ENCODE measurements around the gene CDKL5. TPM values are rescaled to one million over a fixed set of nuclear protein-coding genes. Genes with fewer than 3 reads are reported as not detected.

The CDKL5 gene
- total RNA-seq, 1 donor from 2014 or later: 0.45 TPM

GRCh38 chrX:18643243-18643642 is 217.8 kb downstream of the CDKL5 start:
- intact Hi-C loops (cut with micrococcal nuclease): no loop called here

GRCh38 chrX:18643853-18644252 is 218.4 kb downstream of the CDKL5 start:
- intact Hi-C loops (cut with micrococcal nuclease): no loop called here

DNA sequence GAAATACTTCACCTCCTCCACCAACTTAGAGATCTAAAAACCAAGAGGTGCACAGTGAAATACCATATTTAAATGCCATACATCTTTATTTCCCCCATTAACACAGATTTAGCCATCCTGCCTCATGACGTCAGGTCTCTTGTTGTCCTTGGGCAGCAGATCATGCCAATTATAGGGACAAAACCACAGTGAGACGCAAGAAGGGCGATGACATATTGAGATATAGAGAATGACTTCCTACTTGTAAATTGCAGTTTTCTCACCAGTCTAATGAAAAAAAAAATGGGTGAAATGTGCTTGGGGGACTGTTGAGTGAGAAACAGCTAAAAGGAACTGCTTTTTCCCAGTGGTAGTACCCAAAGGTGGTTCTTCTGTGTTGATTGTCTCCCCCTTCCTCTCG is 222.2 kb downstream of the CDKL5 start:
- intact Hi-C loops (cut with micrococcal nuclease): no loop called here

GRCh38 chrX:18649498-18649951 is 224.1 kb downstream of the CDKL5 start:
- intact Hi-C loops (cut with micrococcal nuclease): no loop called here

- intact Hi-C loops (cut with micrococcal nuclease): no loop called here
Observed at GRCh38 chrX:18650662-18651061, 225.3 kb downstream of the CDKL5 start.

DNA sequence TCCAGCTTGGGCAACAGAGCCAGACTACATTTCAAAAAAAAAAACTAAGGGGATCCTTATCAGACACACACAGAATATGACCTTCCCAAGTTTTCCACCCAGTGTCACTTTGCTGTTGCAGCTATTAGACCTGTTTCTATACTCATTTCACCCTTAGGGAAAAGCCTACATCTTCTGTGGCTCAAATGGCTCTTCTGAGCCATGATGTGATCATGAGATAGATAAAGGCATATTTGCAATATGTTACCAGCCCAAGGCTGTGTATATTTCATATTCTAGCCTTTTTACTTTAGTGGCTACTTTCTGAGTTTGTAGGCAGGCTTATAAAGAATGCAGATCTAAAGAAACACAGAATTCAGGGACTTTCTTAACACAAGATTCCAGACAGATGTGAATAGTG is 227.2 kb downstream of the CDKL5 start:
- intact Hi-C loops (cut with micrococcal nuclease): no loop called here

- intact Hi-C loops (cut with micrococcal nuclease): no loop called here
Observed at GRCh38 chrX:18654875-18655836, 229.7 kb downstream of the CDKL5 start.

- intact Hi-C loops (cut with micrococcal nuclease): no loop called here
Observed at GRCh38 chrX:18661273-18661672, 235.9 kb downstream of the CDKL5 start.

GRCh38 chrX:18664947-18665346 is 239.5 kb downstream of the CDKL5 start:
- intact Hi-C loops (cut with micrococcal nuclease): no loop called here

DNA sequence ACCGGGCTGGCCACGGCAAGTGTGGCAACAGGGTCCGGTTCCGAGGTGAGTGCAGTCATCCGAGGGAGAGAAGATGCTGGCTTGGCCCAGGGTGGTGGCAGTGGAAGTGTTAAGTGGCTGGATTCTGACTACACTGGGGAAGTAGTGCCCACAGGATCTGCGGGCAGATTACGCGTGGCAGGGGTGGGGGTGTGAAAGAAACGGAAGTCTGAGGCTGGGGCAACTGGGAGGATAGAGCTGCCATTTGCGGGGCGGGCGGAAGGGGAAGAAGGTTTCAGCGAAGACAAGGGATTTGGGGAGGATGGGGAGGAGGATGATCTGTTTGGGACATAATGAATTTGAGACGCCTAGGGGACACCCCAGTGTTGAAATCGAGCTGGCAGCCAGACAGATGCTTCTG is 241.2 kb downstream of the CDKL5 start:
- intact Hi-C loops (cut with micrococcal nuclease): no loop called here

DNA sequence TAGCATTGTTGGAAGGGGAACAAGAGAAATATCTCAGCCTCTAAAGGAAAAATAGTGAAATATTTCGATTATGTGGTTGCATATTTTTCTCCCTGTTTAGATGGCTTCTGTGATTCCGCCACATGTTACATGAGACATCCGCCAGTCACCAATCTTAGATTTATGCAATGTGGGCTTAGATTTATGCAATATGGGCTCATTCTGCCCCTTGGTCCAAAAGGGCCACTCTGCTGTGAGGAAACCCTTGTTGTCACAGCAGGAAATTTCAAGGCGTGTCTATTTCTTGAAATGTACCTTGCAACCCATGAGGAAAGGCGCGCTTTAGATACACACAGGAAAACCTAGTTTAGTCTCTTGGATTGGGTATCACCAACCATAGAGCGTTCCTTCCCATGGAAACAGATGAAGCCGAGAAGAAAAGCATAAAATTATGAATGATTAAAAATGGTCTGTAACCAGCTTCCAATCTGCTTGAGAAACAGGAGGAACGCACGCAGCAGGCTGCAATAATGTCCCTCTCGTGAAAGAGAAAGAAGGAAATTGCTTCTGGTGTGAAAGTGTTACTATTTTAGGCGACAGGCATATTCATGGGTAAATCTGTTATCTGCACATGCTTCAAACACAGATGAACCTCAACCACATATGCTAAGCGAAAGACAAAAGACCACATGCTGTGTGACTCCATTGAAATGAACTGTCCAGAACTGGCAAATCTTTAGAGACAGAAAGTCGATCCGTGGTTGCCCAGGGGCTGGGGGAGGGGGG is 242.8 kb downstream of the CDKL5 start:
- intact Hi-C loops (cut with micrococcal nuclease): no loop called here

DNA sequence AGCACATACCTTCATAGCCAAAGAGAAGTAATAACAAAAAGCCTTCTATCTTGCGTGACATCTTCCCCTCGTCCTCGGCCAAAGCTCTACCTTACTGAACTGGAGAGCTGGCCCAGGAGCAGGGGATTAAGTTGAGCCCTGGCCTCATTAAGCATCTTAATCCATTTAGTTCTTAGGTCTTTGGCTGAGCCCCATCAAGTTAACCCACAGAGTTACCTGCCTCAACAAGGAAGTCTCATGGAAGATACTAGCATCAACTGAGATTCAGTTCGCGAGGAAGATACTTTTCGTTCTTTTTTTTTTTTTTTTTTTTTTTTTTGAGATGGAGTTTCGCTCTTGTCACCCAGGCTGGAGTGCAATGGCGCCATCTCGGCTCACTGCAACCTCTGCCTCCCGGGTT is 246.6 kb downstream of the CDKL5 start, which contains the start of gene RS1:
Gene RS1, minus strand, starts transcription at position 101 of the 400 bp plus-strand sequence. Its CDS starts 40 bp downstream, at position 61.
- intact Hi-C loops (cut with micrococcal nuclease): loop anchor here (10.0 kb wide), 1 partner anchor 1887 kb away; the partner anchor contains the start of gene TXLNG

- intact Hi-C loops (cut with micrococcal nuclease): loop anchor here (1.0 to 10.0 kb wide), 3 partner anchors 249 to 1890 kb away; partner anchors contain the start of genes CDKL5, PDHA1 and TXLNG
Observed at GRCh38 chrX:18674417-18674787, 249.0 kb downstream of the CDKL5 start.

DNA sequence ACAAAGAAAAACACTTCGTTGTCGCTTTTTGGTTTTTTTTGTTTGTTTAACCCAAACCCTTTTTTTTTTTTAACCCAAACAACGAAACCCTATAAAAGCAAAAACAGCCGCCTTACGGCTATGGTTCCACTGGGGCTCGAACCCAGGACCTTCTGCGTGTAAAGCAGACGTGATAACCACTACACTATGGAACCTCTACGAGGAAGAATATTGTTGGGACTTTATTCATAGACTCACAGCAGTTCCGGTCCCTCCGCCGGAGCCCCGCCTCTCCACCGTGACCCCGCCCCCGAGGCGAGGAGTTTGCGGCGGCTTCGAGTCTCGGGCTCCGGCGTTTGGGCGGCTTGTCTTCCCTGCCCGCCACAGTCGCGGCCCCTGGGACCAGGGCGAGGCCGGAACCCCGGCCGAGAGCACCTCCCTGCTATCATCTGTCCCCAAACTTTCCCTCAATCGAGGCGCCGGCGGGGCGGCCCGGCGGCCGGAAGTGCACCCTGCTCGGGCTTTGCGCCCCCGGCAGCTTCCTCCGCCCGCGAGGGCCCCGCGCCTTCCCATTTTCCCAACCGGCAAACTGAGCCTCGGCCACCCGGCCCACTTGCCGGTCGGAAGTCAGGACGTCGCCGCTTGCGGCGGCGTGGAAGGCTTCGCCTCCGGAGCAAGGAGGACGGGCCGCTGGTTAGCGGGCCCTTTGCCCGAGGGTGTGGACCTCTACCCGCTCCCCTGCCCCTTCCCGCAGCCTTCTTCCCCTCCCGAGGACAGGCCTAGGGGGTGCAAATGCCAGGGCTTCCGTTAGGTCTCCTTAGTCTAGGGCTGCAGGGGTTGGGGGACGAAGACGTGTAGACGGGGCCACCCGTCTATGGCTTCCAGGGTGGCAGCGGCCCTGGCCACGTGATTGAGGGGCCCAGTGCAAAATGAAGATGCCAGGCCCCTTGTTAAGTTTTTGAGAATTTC is 249.7 kb downstream of the CDKL5 start:
- intact Hi-C loops (cut with micrococcal nuclease): loop anchor here (1.0 to 10.0 kb wide), 4 partner anchors 250 to 1890 kb away; partner anchors contain the start of genes CDKL5, PDHA1, PHKA2 and TXLNG

GRCh38 chrX:18676050-18676449 is 250.6 kb downstream of the CDKL5 start:
- intact Hi-C loops (cut with micrococcal nuclease): loop anchor here (10.0 kb wide), 1 partner anchor 1891 kb away; the partner anchor contains the start of gene TXLNG

GRCh38 chrX:18676470-18676869 is 251.1 kb downstream of the CDKL5 start:
- intact Hi-C loops (cut with micrococcal nuclease): loop anchor here (10.0 kb wide), 1 partner anchor 1892 kb away; the partner anchor contains the start of gene TXLNG

- intact Hi-C loops (cut with micrococcal nuclease): loop anchor here (10.0 kb wide), 1 partner anchor 1893 kb away; the partner anchor contains the start of gene TXLNG
Observed at GRCh38 chrX:18677161-18677869, 251.9 kb downstream of the CDKL5 start.

DNA sequence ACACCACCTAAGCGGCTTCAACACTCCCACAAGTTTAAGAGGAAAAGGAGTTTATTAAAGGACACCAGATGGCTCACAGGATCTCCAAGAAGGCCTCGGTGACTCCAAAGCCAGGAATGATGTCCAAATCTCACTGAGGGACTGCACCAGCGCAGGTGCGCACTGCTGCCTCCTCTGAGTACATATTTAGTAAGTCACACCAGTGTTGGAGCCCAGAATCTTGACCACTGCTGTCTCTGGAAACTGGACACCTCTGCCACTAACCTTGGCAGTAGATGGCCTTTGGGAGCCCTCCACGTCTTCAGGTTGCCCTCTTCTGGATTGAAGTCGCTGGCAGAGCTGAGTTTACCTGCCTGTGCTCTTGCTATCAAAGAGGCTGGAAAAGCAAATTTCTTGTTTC is 256.6 kb downstream of the CDKL5 start:
- intact Hi-C loops (cut with micrococcal nuclease): no loop called here

DNA sequence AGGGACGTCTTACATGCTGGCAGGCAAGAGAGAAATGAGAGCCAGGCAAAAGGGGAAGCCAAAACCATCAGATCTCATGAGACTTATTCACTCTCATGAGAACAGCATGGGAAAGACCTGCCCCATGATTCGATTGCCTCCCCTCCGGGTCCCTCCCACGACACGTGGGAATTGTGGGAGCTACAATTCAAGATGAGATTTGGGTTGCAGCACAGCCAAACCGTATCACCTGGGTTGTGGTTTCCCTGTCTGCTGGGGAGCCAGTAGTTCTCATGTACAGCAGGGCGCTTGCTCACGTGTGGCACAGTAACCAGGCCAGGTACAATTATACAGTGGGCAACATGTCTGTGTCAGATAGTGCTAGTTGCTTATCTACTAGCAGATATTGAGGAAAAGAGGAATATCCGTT is 257.6 kb downstream of the CDKL5 start:
- intact Hi-C loops (cut with micrococcal nuclease): no loop called here

Data from T-helper 2 cell treated with Interferon-gamma antibody and Interleukin-4, amounts not matched to agents 100 ng/mL and 5 ng/mL, for 36 hours (primary cell).